ENCODE measurements around the gene ZEB2. TPM values are rescaled to one million over a fixed set of nuclear protein-coding genes. Genes with fewer than 3 reads are reported as not detected.
A peak's percentile ranks its signal among the peaks of the same experiment; 100 is the strongest.

Gene ZEB2
- total RNA-seq, 1 experiment from 2014 or later = 1.7 TPM

- DNase-seq (ENCODE audit: low read depth) = peak; percentile 39
- in situ Hi-C loops (cut with HindIII; ENCODE audit: low pct_unique_long_range_greater_than_20kb, low sequenced_read_pairs) = no loop called here
These were observed 3.4 kb downstream of the ZEB2 start for GRCh38 chr2:144516411-144516980.

GRCh38 chr2:144515696-144516410 lies 4.1 kb downstream of the ZEB2 start:
- no peak for DNase-seq (ENCODE audit: low read depth)
- in situ Hi-C loops (cut with HindIII; ENCODE audit: low pct_unique_long_range_greater_than_20kb, low sequenced_read_pairs) = no loop called here

DNA sequence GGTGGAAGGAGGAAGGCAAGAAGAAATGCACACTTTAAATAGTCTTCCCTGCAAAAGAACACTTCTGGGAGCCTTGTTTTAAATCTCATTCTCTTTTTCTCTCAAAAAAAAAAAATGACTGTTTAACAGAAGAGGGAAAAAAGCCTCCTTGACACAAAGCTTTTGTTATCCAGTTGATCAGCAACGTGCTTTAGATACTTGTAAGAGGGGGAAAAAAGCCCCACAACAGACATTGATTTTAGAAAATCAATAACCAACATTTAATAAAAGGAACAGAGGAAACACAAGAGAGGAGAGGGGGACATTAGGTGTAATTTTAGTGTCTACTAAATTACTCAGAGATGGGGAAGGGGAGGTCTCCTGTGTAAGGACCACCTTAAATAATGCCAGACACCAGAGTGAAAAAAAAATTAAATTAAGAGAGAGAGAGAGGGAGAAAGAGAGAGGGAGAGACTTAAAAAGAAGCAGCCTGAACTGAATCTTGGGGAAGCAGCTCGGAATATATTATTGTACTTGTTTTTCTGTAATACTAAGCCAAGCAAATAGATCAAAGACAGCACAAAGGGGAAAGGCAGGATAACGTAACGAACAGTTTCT lies 4.7 kb downstream of the ZEB2 start:
- no peak for DNase-seq (ENCODE audit: low read depth)
- in situ Hi-C loops (cut with HindIII; ENCODE audit: low pct_unique_long_range_greater_than_20kb, low sequenced_read_pairs) = no loop called here

DNA sequence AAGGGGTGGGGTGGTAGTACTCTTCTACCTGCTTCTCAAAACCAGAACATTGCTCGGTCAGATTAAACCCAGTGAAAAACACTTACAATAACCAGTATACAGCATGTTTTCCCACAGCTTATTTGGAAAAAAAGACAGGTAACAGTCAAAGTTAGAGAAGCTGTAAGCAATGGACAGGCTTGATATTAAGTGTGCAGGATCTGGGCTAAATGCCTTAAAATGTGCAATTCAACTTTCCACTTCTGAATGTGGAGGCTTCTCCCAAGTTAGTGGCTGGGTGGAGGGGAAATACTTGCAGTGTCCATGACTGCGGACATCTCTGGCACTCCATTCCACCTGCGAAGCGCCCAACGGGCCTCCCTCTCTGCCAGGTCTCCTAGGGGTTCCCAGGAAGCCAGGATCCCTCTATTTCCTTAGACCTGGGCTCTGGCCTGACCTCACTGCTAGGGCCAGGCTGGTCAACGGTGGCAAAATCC lies 5.3 kb downstream of the ZEB2 start:
- no peak for DNase-seq (ENCODE audit: low read depth)
- in situ Hi-C loops (cut with HindIII; ENCODE audit: low pct_unique_long_range_greater_than_20kb, low sequenced_read_pairs) = no loop called here

- in situ Hi-C loops (cut with HindIII; ENCODE audit: low pct_unique_long_range_greater_than_20kb, low sequenced_read_pairs) = no loop called here
- no peak for DNase-seq (ENCODE audit: low read depth)
These were observed 6.4 kb downstream of the ZEB2 start for GRCh38 chr2:144513388-144514101.

GRCh38 chr2:144512891-144513351 lies 7.0 kb downstream of the ZEB2 start:
- DNase-seq (ENCODE audit: low read depth) = no peak
- in situ Hi-C loops (cut with HindIII; ENCODE audit: low pct_unique_long_range_greater_than_20kb, low sequenced_read_pairs) = no loop called here

GRCh38 chr2:144512470-144512869 lies 7.4 kb downstream of the ZEB2 start:
- in situ Hi-C loops (cut with HindIII; ENCODE audit: low pct_unique_long_range_greater_than_20kb, low sequenced_read_pairs) = no loop called here
- DNase-seq (ENCODE audit: low read depth) = no peak

- in situ Hi-C loops (cut with HindIII; ENCODE audit: low pct_unique_long_range_greater_than_20kb, low sequenced_read_pairs) = no loop called here
- DNase-seq (ENCODE audit: low read depth) = no peak
These were observed 8.0 kb downstream of the ZEB2 start for GRCh38 chr2:144511937-144512336.

- no peak for DNase-seq (ENCODE audit: low read depth)
- in situ Hi-C loops (cut with HindIII; ENCODE audit: low pct_unique_long_range_greater_than_20kb, low sequenced_read_pairs) = no loop called here
These were observed 8.6 kb downstream of the ZEB2 start for GRCh38 chr2:144511226-144511810.

DNA sequence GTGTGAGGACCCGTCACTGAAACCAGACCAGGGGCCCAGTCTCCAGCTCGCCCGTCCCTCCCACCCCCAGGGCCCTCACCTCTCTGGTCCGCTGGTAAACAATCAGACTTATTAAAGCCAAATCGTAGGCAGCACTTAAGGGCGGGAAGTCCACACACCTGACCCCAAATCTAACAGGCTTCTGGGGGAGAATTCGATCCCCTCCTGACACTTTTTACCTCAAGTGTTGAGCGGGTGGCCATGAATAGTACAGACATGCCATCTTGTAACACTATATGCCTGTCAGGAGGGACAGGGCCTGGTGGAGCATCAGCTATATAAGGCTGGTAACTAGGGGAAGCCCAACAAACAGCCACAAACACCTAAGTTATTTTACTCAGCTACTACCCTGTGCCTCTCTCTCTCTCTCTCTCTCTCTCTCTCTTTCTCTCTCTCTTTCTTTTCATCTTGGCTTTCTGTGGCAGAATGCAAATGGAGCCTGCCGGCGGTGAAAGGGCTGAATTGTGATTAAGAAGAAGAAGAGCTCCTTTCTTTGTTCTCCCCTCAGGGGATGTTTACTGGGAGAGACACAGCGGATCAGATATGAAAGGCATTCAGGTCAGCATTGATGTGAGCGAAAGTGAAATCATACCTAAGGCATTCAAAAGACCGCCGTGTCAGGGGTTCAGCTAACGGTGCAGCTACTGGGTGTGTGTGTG lies 9.5 kb downstream of the ZEB2 start:
- in situ Hi-C loops (cut with HindIII; ENCODE audit: low pct_unique_long_range_greater_than_20kb, low sequenced_read_pairs) = no loop called here
- DNase-seq (ENCODE audit: low read depth) = no peak

- in situ Hi-C loops (cut with HindIII; ENCODE audit: low pct_unique_long_range_greater_than_20kb, low sequenced_read_pairs) = no loop called here
- no peak for DNase-seq (ENCODE audit: low read depth)
These were observed 10.1 kb downstream of the ZEB2 start for GRCh38 chr2:144509879-144510221.

DNA sequence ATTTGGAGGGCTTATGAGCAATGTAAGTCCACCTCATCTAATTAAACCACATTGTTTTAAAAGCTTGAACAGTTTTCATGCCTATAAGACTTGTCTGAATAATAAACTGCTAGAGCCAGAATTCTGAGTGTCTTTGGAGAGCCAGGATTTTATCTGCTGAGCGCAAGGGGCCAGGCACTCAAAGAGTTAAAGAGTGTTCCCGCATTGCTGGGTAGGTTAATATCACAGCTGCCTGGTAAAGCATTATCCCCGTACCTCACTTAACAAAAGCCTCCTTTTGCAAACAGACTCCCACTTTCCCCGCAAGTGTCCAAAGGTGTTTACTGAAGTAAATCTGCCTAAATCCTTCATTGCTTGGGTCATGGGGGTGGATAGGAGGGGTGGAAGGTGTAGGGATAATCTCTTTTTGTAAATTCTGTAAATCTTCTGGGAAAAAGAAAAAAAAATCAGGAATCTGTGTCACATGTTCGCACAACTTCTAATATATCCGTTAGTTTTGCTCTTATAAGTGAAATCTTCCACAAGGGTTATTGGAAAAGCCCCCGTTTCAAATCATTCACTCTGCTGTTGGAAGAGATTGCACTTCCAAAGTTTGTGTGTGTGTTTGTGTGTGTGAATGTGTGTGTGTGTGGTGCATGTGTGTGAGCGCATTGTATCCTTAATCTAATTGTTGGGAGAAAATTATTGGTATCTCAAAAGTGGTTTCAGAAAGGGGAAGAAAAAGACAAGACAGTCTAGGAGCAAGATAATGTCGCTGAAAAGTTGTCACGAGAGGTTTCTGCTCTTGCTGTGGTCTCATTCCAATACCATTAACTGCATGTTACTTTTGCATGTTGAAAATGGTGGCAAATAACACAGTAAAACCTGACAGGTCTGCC lies 10.7 kb downstream of the ZEB2 start:
- in situ Hi-C loops (cut with HindIII; ENCODE audit: low pct_unique_long_range_greater_than_20kb, low sequenced_read_pairs) = no loop called here
- DNase-seq (ENCODE audit: low read depth) = no peak

GRCh38 chr2:144508172-144508851 lies 11.6 kb downstream of the ZEB2 start:
- in situ Hi-C loops (cut with HindIII; ENCODE audit: low pct_unique_long_range_greater_than_20kb, low sequenced_read_pairs) = no loop called here
- DNase-seq (ENCODE audit: low read depth) = no peak

GRCh38 chr2:144507441-144508171 lies 12.3 kb downstream of the ZEB2 start:
- no peak for DNase-seq (ENCODE audit: low read depth)
- in situ Hi-C loops (cut with HindIII; ENCODE audit: low pct_unique_long_range_greater_than_20kb, low sequenced_read_pairs) = no loop called here

- no peak for DNase-seq (ENCODE audit: low read depth)
- in situ Hi-C loops (cut with HindIII; ENCODE audit: low pct_unique_long_range_greater_than_20kb, low sequenced_read_pairs) = no loop called here
These were observed 14.6 kb downstream of the ZEB2 start for GRCh38 chr2:144505245-144505831.

DNA sequence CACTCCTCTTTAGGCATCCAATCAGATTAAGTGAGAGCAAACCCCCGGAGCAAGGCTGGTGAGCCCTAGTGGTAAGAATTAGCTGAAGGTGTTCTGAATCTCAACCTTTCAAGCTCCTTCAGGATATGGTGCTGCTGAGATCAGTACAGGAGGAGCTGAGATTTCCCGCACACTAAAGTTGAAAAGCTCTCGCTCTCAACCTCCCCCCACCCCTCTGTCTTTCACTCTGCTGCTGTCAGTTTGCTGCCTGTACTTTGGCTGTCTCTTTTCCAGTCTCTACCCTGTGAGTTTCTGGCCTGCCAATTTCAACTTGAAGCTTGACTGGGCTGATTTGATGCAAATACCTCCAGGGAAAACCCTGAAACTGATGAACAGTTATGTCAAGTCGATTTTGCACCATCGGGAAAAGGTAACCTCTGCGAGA lies 15.7 kb downstream of the ZEB2 start:
- in situ Hi-C loops (cut with HindIII; ENCODE audit: low pct_unique_long_range_greater_than_20kb, low sequenced_read_pairs) = no loop called here
- DNase-seq (ENCODE audit: low read depth) = no peak

Data from Caki2 (cell line).